GM23338 (cell line): Measurements from ENCODE around the gene ERLEC1. TPM values are rescaled to one million over a fixed set of nuclear protein-coding genes. Genes with fewer than 3 reads are reported as not detected.

Experiments
- ATAC-seq: fragments of 200-7000 bp; cut with Tn5 transposase; 3 replicates; pipeline ENCODE4 v1.9.1; 2020
- DNase-seq: peaks from one replicate; pipeline ENCODE4 v3.0.0-alpha.2; 2015; ENCODE audit warnings: low spot score
- H2AFZ ChIP-seq: fragments of 200-600 bp; sonication (generic); 2 replicates; pipeline ENCODE4 v1.8.0; 2016; ENCODE audit warnings: antibody characterized with exemption, mild to moderate bottlenecking, moderate library complexity
- H3F3A ChIP-seq: fragments of 200-600 bp; sonication (generic); replicated peaks from 2 replicates; pipeline ENCODE4 v1.8.0; 2017; ENCODE audit warnings: antibody characterized with exemption, mixed run types, low read depth
- H3K27ac ChIP-seq: fragments of 200-600 bp; sonication (generic); 2 replicates; pipeline ENCODE4 v1.6.1; 2016; ENCODE audit warnings: low read depth
- H3K27me3 ChIP-seq: fragments of 200-600 bp; sonication (generic); 2 replicates; pipeline ENCODE4 v1.8.0; 2016; ENCODE audit warnings: mild to moderate bottlenecking, mixed run types, moderate library complexity; ENCODE audit not compliant: insufficient read depth
- H3K36me3 ChIP-seq: fragments of 200-600 bp; sonication (generic); 2 replicates; pipeline ENCODE4 v1.8.0; 2016; ENCODE audit warnings: mild to moderate bottlenecking; ENCODE audit not compliant: insufficient read depth
- H3K4me1 ChIP-seq: fragments of 200-600 bp; sonication (generic); 2 replicates; pipeline ENCODE4 v1.8.0; 2016; ENCODE audit warnings: mild to moderate bottlenecking, moderate library complexity; ENCODE audit not compliant: insufficient read depth
- H3K4me2 ChIP-seq: fragments of 200-600 bp; sonication (generic); 2 replicates; pipeline ENCODE4 v1.7.1; 2017; ENCODE audit warnings: mixed run types
- H3K4me3 ChIP-seq: fragments of 200-600 bp; sonication (generic); 2 replicates; pipeline ENCODE4 v1.6.1; 2016; ENCODE audit warnings: mixed run types
- H3K79me2 ChIP-seq: fragments of 200-600 bp; sonication (generic); replicated peaks from 2 replicates; pipeline ENCODE4 v1.8.0; 2017; ENCODE audit warnings: mild to moderate bottlenecking; ENCODE audit not compliant: insufficient read depth
- H3K9me2 ChIP-seq: fragments of 200-600 bp; sonication (generic); 2 replicates; pipeline ENCODE4 v1.8.0; 2017; ENCODE audit not compliant: insufficient read depth
- H4K20me1 ChIP-seq: fragments of 200-600 bp; sonication (generic); replicated peaks from 2 replicates; pipeline ENCODE4 v1.8.0; 2017; ENCODE audit warnings: mild to moderate bottlenecking; ENCODE audit not compliant: insufficient read depth
- H3K27ac Mint-ChIP-seq: 2 replicates; pipeline ENCODE4 v1.8.0; 2020; ENCODE audit warnings: inconsistent platforms, mild to moderate bottlenecking, moderate library complexity, mixed read lengths
- H3K27me3 Mint-ChIP-seq: 3 replicates; pipeline ENCODE4 v1.8.0; 2022; ENCODE audit warnings: low read depth, mild to moderate bottlenecking, moderate library complexity, mixed read lengths, inconsistent platforms; ENCODE audit not compliant: insufficient read depth, poor library complexity
- H3K36me3 Mint-ChIP-seq: 3 replicates; pipeline ENCODE4 v1.8.0; 2021; ENCODE audit warnings: low read depth, mild to moderate bottlenecking, inconsistent platforms, moderate library complexity, mixed read lengths
- H3K4me1 Mint-ChIP-seq: 3 replicates; pipeline ENCODE4 v1.8.0; 2020; ENCODE audit warnings: mild to moderate bottlenecking, inconsistent platforms, mixed read lengths
- H3K4me3 Mint-ChIP-seq: 3 replicates; pipeline ENCODE4 v1.8.0; 2021; ENCODE audit warnings: moderate library complexity, mild to moderate bottlenecking, inconsistent platforms, mixed read lengths
- H3K9me3 Mint-ChIP-seq: 3 replicates; pipeline ENCODE4 v1.8.0; 2020; ENCODE audit warnings: moderate library complexity, mild to moderate bottlenecking, inconsistent platforms, mixed read lengths
- CREB1 ChIP-seq: fragments of 250-450 bp; sonication (Bioruptor Pico); IDR thresholded peaks from 2 replicates; pipeline ENCODE4 v1.5.0; 2020; ENCODE audit warnings: low read depth, mild to moderate bottlenecking, moderate library complexity
- ETS1 ChIP-seq: IDR thresholded peaks from 2 replicates; pipeline ENCODE4 v1.6.1; 2016; ENCODE audit warnings: antibody characterized with exemption
- EZH2phosphoT487 ChIP-seq: fragments of 200-600 bp; sonication (generic); IDR thresholded peaks from one replicate; pipeline ENCODE4 v1.8.1; 2018; ENCODE audit warnings: antibody characterized with exemption; ENCODE audit not compliant: unreplicated experiment
- JUNB ChIP-seq: IDR thresholded peaks from one replicate; pipeline ENCODE4 v1.6.1; 2016; ENCODE audit warnings: antibody characterized with exemption; ENCODE audit not compliant: unreplicated experiment
- NANOG ChIP-seq: IDR thresholded peaks from 2 replicates; pipeline ENCODE4 v1.6.1; 2016; ENCODE audit warnings: antibody characterized with exemption, borderline replicate concordance
- REST ChIP-seq: IDR thresholded peaks from one replicate; pipeline ENCODE4 v1.6.1; 2018; ENCODE audit warnings: antibody characterized with exemption; ENCODE audit not compliant: unreplicated experiment
- STAT1 ChIP-seq: IDR thresholded peaks from one replicate; pipeline ENCODE4 v1.6.1; 2016; ENCODE audit warnings: antibody characterized with exemption; ENCODE audit not compliant: unreplicated experiment
- ZNF462 ChIP-seq: fragments of 250-450 bp; sonication (Bioruptor Pico); IDR thresholded peaks from 2 replicates; pipeline ENCODE4 v1.5.0; 2020; ENCODE audit warnings: mild to moderate bottlenecking, moderate library complexity
- polyA plus RNA-seq: library from polyadenylated mRNA; unstranded; fragments of >200 nt; fragmentation: Nextera tagmentation; extraction: Ambion mirVana; gene quantifications from 2 replicates; pipeline ENCODE4 v1.2.1, GENCODE V29; 2016
- total RNA-seq: library from RNA; depleted of rRNA; stranded (reverse); fragments of >200 nt; shearing (Covaris generic); gene quantifications from 2 replicates; pipeline ENCODE4 v1.2.3, GENCODE V29; 2014

The ERLEC1 gene
- total and polyA plus RNA-seq, 2 experiments from 2014 or later: 35.0 to 41.2 TPM

GRCh38 chr2:53784436-53784835, 2.4 kb upstream of the ERLEC1 start (continued):
- no peak for TF ChIP-seq REST

- no peaks in the 10 kb centered on the region for H3K9me2 ChIP-seq
- Mint-ChIP-seq H3K9me3 (peaks cover 2% of the 10 kb centered on the region; the same call in 2 of the 3 replicates), H3K27me3 (peaks cover 8% of the 10 kb centered on the region), H3K27ac (peak overlapping the region; percentile 79), H3K36me3 (peaks cover 11% of the 10 kb centered on the region), H3K4me1 (peaks cover 35% of the 10 kb centered on the region), H3K4me3 (peak overlapping the region; percentile 95)
- peaks cover 11% of the 10 kb centered on the region; the same call in 1 of the 2 replicates for H4K20me1 ChIP-seq
- no peaks in the 10 kb centered on the region for H3K27me3 ChIP-seq
- no peak overlapping the region for H2AFZ ChIP-seq
- peaks cover 5% of the 10 kb centered on the region; the same call in 1 of the 2 replicates for H3F3A ChIP-seq
- peaks cover 93% of the 10 kb centered on the region for H3K79me2 ChIP-seq
- peaks cover 7% of the 10 kb centered on the region; the same call in 1 of the 2 replicates for H3K36me3 ChIP-seq
- H3K27ac ChIP-seq: no peak overlapping the region
- H3K4me3 ChIP-seq: peak overlapping the region; percentile 96
- DNase-seq (no peak), ATAC-seq (no peak)
- H3K4me1 ChIP-seq: peaks cover 28% of the 10 kb centered on the region
- peak overlapping the region; percentile 99 for H3K4me2 ChIP-seq
- TF ChIP-seq ZNF462 (no peak), NANOG (no peak), ETS1 (no peak), REST (no peak), STAT1 (no peak), CREB1 (CRISPR knock-in tag) (no peak), JUNB (no peak), EZH2phosphoT487 (no peak)
These were observed 1.5 kb upstream of the ERLEC1 start for GRCh38 chr2:53785366-53785765.
